Measurements from ENCODE around the gene PTPN9.
A peak's percentile ranks its signal among the peaks of the same experiment; 100 is the strongest.
"Not testable (repeated sequence)": the region's sequence is repeated elsewhere in the genome, so short reads cannot be mapped to it uniquely, and the experiment has no call there.

The PTPN9 gene

GRCh38 chr15:75530169-75530568 is 48.9 kb downstream of the PTPN9 start:
- no peak for DNase-seq

GRCh38 chr15:75525756-75526155 is 53.4 kb downstream of the PTPN9 start:
- not testable (repeated sequence) for DNase-seq

GRCh38 chr15:75523011-75523410 is 56.1 kb downstream of the PTPN9 start:
- DNase-seq = no peak

- no peak for DNase-seq
Observed at GRCh38 chr15:75517233-75517632, 61.9 kb downstream of the PTPN9 start.

GRCh38 chr15:75508840-75509532 is 70.1 kb downstream of the PTPN9 start:
- peak in 1 of 2 donors; percentile 23 for DNase-seq

- DNase-seq = no peak
Observed at GRCh38 chr15:75502360-75502759, 76.8 kb downstream of the PTPN9 start.

GRCh38 chr15:75493732-75494131 is 85.4 kb downstream of the PTPN9 start:
- DNase-seq = no peak

GRCh38 chr15:75483961-75484360 is 95.2 kb downstream of the PTPN9 start:
- DNase-seq = no peak

- not testable (repeated sequence) for DNase-seq
Observed at GRCh38 chr15:75483556-75483955, 95.6 kb downstream of the PTPN9 start.

GRCh38 chr15:75483106-75483505 is 96.0 kb downstream of the PTPN9 start:
- no peak for DNase-seq

- not testable (repeated sequence) for DNase-seq
Observed at GRCh38 chr15:75480463-75480862, 98.7 kb downstream of the PTPN9 start.

- no peak for DNase-seq
Observed at GRCh38 chr15:75479670-75480069, 99.4 kb downstream of the PTPN9 start.

GRCh38 chr15:75477094-75477493 is 102.0 kb downstream of the PTPN9 start:
- not testable (repeated sequence) for DNase-seq

GRCh38 chr15:75468913-75469598 is 110.1 kb downstream of the PTPN9 start:
- no peak for DNase-seq

GRCh38 chr15:75460646-75461045 is 118.5 kb downstream of the PTPN9 start:
- DNase-seq = no peak

- no peak for DNase-seq
Observed at GRCh38 chr15:75459581-75459980, 119.5 kb downstream of the PTPN9 start.

- no peak for DNase-seq
Observed at GRCh38 chr15:75456710-75457109, 122.4 kb downstream of the PTPN9 start.

GRCh38 chr15:75455982-75456531 is 123.1 kb downstream of the PTPN9 start:
- peak in 1 of 2 donors; percentile 53 for DNase-seq

GRCh38 chr15:75455424-75455981 is 123.6 kb downstream of the PTPN9 start:
- peak; percentile 76 to 81 for DNase-seq

GRCh38 chr15:75454471-75455378 is 124.4 kb downstream of the PTPN9 start:
- peak in 1 of 2 donors; percentile 59 for DNase-seq

GRCh38 chr15:75453703-75454470 is 125.2 kb downstream of the PTPN9 start:
- DNase-seq = peak; percentile 94 to 100

Data from bone marrow (tissue), 2 donors.